Measurements from ENCODE around the gene UBE2G2.

DNA sequence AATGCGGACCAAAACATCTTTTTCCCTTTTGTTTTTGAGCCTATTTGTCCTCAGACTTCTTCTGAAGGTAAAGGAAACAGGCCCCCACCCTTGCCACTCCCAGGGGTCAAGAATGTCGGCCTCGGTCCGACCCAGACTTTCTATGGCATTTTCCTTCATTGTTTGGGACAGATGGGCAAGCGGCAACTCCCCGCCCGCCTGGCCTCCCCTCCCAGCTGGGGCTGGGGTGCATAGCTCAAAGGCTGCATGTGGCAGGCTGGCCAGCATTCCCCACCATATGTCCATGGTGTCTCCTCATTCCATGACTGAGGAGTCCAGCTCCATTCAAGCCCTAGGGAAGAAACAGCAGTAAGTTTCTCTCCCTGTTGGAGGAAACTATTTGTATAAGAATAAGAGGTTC lies 60.9 kb downstream of the UBE2G2 start:
- TF ChIP-seq, protein P1, sequence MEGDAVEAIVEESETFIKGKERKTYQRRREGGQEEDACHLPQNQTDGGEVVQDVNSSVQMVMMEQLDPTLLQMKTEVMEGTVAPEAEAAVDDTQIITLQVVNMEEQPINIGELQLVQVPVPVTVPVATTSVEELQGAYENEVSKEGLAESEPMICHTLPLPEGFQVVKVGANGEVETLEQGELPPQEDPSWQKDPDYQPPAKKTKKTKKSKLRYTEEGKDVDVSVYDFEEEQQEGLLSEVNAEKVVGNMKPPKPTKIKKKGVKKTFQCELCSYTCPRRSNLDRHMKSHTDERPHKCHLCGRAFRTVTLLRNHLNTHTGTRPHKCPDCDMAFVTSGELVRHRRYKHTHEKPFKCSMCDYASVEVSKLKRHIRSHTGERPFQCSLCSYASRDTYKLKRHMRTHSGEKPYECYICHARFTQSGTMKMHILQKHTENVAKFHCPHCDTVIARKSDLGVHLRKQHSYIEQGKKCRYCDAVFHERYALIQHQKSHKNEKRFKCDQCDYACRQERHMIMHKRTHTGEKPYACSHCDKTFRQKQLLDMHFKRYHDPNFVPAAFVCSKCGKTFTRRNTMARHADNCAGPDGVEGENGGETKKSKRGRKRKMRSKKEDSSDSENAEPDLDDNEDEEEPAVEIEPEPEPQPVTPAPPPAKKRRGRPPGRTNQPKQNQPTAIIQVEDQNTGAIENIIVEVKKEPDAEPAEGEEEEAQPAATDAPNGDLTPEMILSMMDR (conservative IDR thresholded peaks at IDR 0.05; ENCODE audit: low read depth, low read length) = no peak
- TF ChIP-seq MAZ (IDR thresholded peaks at IDR 0.05; ENCODE audit: borderline replicate concordance, low read depth, low read length) (no peak), POLR2A (IDR thresholded peaks at IDR 0.05; ENCODE audit: low read depth, low read length) (no peak), NFE2L2 (IDR thresholded peaks at IDR 0.05; ENCODE audit: low read depth, low read length) (no peak), RAD21 (IDR thresholded peaks at IDR 0.05; ENCODE audit: low read length) (no peak), MAFK (IDR thresholded peaks at IDR 0.05; ENCODE audit: low read depth, low read length) (no peak), CEBPB (IDR thresholded peaks at IDR 0.05; ENCODE audit: low read depth, low read length) (no peak), FOS (IDR thresholded peaks at IDR 0.05; ENCODE audit: low read depth, low read length) (no peak)
- TF ChIP-seq, protein P2, sequence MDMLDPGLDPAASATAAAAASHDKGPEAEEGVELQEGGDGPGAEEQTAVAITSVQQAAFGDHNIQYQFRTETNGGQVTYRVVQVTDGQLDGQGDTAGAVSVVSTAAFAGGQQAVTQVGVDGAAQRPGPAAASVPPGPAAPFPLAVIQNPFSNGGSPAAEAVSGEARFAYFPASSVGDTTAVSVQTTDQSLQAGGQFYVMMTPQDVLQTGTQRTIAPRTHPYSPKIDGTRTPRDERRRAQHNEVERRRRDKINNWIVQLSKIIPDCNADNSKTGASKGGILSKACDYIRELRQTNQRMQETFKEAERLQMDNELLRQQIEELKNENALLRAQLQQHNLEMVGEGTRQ (IDR thresholded peaks at IDR 0.05; ENCODE audit: low read depth, low read length) = no peak
